Measurements from ENCODE around the gene RGS14. TPM values are rescaled to one million over a fixed set of nuclear protein-coding genes. Genes with fewer than 3 reads are reported as not detected.
"Not testable (repeated sequence)": the region's sequence is repeated elsewhere in the genome, so short reads cannot be mapped to it uniquely, and the experiment has no call there.

RGS14 gene
- total RNA-seq, 2 experiments from 2014 or later, result 34.6 to 39.2 TPM

GRCh38 chr5:177339107-177339638 is 18.6 kb upstream of the RGS14 start:
- no peak for DNase-seq
- H3K27ac Mint-ChIP-seq, result no peak overlapping the region
- H3K9me3 Mint-ChIP-seq, result no peaks in the 10 kb centered on the region
- CTCF ChIA-PET, result interaction anchor here (1.1 kb wide), 1 partner anchor 225 kb away, joined by 4 read pairs; no protein-coding TSS in a partner anchor
- H3K27me3 Mint-ChIP-seq (ENCODE audit: low read depth), result no peaks in the 10 kb centered on the region
- H3K4me3 Mint-ChIP-seq, result no peak overlapping the region
- intact Hi-C loops (cut with micrococcal nuclease), result no loop called here
- H3K36me3 Mint-ChIP-seq (ENCODE audit: low read depth), result peaks cover 23% of the 10 kb centered on the region
- H3K4me1 Mint-ChIP-seq (ENCODE audit: low read depth), result peaks cover 17% of the 10 kb centered on the region

GRCh38 chr5:177343000-177343399 is 14.7 kb upstream of the RGS14 start:
- H3K9me3 Mint-ChIP-seq; intact Hi-C loops (cut with micrococcal nuclease); H3K27ac Mint-ChIP-seq; DNase-seq; H3K4me3 Mint-ChIP-seq; H3K27me3 Mint-ChIP-seq (ENCODE audit: low read depth): not testable (repeated sequence)
- Mint-ChIP-seq H3K36me3 (ENCODE audit: low read depth) (peaks cover 18% of the 10 kb centered on the region), H3K4me1 (ENCODE audit: low read depth) (peaks cover 33% of the 10 kb centered on the region)
- CTCF ChIA-PET, result interaction anchor here (1.3 to 1.5 kb wide), 2 partner anchors 39 to 229 kb away, joined by 4 to 6 read pairs; no protein-coding TSS in a partner anchor

DNA sequence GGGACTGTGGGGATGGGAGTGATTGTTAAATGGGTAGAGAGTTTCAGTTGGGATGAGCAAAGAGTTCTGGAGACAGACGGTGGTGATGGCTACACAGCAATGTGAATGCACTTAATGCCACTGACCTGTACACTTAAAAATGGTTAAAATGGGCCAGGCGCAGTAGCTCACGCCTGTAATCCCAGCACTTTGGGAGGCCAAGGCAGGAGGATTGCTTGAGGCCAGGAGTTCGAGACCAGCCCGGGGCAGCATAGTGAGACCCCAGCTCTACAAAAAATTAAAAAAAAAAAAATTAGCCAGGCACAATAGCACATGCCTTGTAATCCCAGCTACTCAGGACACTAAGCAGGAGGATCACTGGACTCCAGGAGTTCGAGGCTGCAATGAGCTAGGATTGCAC is 13.9 kb upstream of the RGS14 start:
- H3K4me3 Mint-ChIP-seq, result no peak overlapping the region
- intact Hi-C loops (cut with micrococcal nuclease), result no loop called here
- CTCF ChIA-PET, result interaction anchor here (0.7 to 1.5 kb wide), 2 partner anchors 16 to 230 kb away, joined by 3 to 6 read pairs; no protein-coding TSS in a partner anchor
- peaks cover 18% of the 10 kb centered on the region for H3K36me3 Mint-ChIP-seq (ENCODE audit: low read depth)
- H3K27ac Mint-ChIP-seq, result no peak overlapping the region
- peaks cover 33% of the 10 kb centered on the region for H3K4me1 Mint-ChIP-seq (ENCODE audit: low read depth)
- no peak for DNase-seq
- no peaks in the 10 kb centered on the region for H3K9me3 Mint-ChIP-seq
- no peaks in the 10 kb centered on the region for H3K27me3 Mint-ChIP-seq (ENCODE audit: low read depth)

DNA sequence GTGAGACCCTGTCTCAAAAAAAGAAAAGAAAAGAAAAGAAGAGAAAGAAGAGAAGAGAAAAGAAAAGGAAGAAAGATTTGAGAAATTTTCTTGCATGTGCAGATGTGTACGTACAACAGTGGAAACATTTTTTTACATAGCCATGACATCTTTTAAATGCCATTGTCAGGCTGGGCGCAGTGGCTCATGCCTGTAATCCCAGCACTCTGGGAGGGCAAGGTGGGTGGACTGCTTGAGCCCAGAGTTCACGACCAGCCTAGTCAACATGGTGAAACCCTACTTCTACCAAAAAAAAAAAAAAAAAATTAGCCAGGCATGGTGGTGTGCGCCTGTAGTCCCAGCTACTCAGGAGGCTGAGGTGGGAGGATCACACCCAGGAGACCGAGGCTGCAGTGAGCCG is 12.8 kb upstream of the RGS14 start:
- no peak for DNase-seq
- Mint-ChIP-seq H3K27me3 (ENCODE audit: low read depth) (no peaks in the 10 kb centered on the region), H3K36me3 (ENCODE audit: low read depth) (peaks cover 14% of the 10 kb centered on the region), H3K4me3 (no peak overlapping the region), H3K4me1 (ENCODE audit: low read depth) (peaks cover 38% of the 10 kb centered on the region), H3K27ac (no peak overlapping the region), H3K9me3 (no peaks in the 10 kb centered on the region)
- intact Hi-C loops (cut with micrococcal nuclease), result no loop called here
- CTCF ChIA-PET, result interaction anchor here (0.7 to 0.9 kb wide), 2 partner anchors 21 to 26 kb away, joined by 3 to 4 read pairs; no protein-coding TSS in a partner anchor

DNA sequence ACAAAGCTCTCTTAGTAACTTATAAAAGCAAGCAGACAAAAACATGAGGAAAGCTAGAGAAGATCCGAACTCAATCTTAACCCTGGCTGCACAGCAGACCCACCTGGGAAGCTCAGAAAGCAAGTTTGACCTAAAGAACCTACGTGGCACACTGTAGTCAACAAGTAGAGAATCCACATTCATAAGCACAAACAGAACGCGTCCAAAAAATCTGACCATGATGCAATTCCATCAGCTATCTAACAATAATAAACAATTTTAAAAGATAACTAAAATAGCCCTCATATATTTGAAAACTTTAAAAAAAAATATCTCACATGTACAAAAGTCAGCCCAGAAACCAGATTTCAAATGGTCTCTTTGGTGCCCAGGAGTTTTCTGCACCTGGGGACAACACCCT is 10.9 kb upstream of the RGS14 start:
- no peak overlapping the region for H3K27ac Mint-ChIP-seq
- peaks cover 3% of the 10 kb centered on the region for H3K36me3 Mint-ChIP-seq (ENCODE audit: low read depth)
- H3K4me3 Mint-ChIP-seq, result no peak overlapping the region
- intact Hi-C loops (cut with micrococcal nuclease), result no loop called here
- peaks cover 42% of the 10 kb centered on the region for H3K4me1 Mint-ChIP-seq (ENCODE audit: low read depth)
- H3K9me3 Mint-ChIP-seq, result no peaks in the 10 kb centered on the region
- CTCF ChIA-PET, result interaction anchor here (1.0 to 2.3 kb wide), 5 partner anchors 10 to 56 kb away, joined by 3 to 8 read pairs (median 6); no protein-coding TSS in a partner anchor
- H3K27me3 Mint-ChIP-seq (ENCODE audit: low read depth), result no peaks in the 10 kb centered on the region
- DNase-seq, result no peak

DNA sequence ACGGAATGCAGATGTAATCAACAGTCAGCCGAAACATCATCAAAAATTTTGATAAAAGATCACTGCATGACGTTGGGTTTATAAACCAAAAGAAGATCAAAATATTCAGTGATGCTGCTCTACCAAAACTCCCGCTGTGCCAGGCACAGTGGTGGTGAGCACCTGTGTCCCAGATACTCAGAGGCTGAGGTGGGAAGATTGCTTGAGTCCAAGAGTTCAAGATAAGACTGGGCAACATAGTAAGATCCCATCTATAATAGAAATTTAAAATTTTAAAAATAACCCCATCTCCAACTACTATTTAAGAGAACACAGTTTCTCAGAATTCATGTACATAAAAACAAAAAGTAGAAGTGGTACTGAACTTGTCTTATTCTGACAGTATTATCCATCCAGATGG is 10.0 kb upstream of the RGS14 start:
- Mint-ChIP-seq H3K27ac (no peak overlapping the region), H3K4me1 (ENCODE audit: low read depth) (peaks cover 42% of the 10 kb centered on the region), H3K27me3 (ENCODE audit: low read depth) (no peaks in the 10 kb centered on the region), H3K4me3 (no peak overlapping the region), H3K36me3 (ENCODE audit: low read depth) (peaks cover 3% of the 10 kb centered on the region), H3K9me3 (no peaks in the 10 kb centered on the region)
- no peak for DNase-seq
- CTCF ChIA-PET, result interaction anchor here (1.6 to 2.3 kb wide), 3 partner anchors 11 to 55 kb away, joined by 3 to 8 read pairs (median 6); no protein-coding TSS in a partner anchor
- intact Hi-C loops (cut with micrococcal nuclease), result no loop called here

GRCh38 chr5:177349362-177349647 is 8.4 kb upstream of the RGS14 start:
- intact Hi-C loops (cut with micrococcal nuclease), result no loop called here
- Mint-ChIP-seq H3K4me1 (ENCODE audit: low read depth) (peaks cover 37% of the 10 kb centered on the region), H3K27me3 (ENCODE audit: low read depth) (no peaks in the 10 kb centered on the region), H3K4me3 (peak overlapping the region; percentile 95), H3K36me3 (ENCODE audit: low read depth) (peaks cover 2% of the 10 kb centered on the region), H3K9me3 (no peaks in the 10 kb centered on the region), H3K27ac (no peak overlapping the region)
- CTCF ChIA-PET, result interaction anchor here (1.0 to 1.8 kb wide), 5 partner anchors 31 to 152 kb away, joined by 3 to 8 read pairs (median 7); no protein-coding TSS in a partner anchor
- no peak for DNase-seq

GRCh38 chr5:177349762-177350161 is 8.0 kb upstream of the RGS14 start:
- intact Hi-C loops (cut with micrococcal nuclease), result loop anchor here (2.0 to 5.0 kb wide), 2 partner anchors 37 to 38 kb away; no protein-coding TSS in a partner anchor
- CTCF ChIA-PET, result interaction anchor here (1.0 to 1.8 kb wide), 5 partner anchors 12 to 152 kb away, joined by 4 to 8 read pairs (median 7); no protein-coding TSS in a partner anchor
- Mint-ChIP-seq H3K4me3 (peak overlapping the region; percentile 95), H3K27me3 (ENCODE audit: low read depth) (no peaks in the 10 kb centered on the region), H3K36me3 (ENCODE audit: low read depth) (peaks cover 2% of the 10 kb centered on the region), H3K27ac (peak overlapping the region; percentile 9), H3K4me1 (ENCODE audit: low read depth) (peaks cover 37% of the 10 kb centered on the region), H3K9me3 (no peaks in the 10 kb centered on the region)
- no peak for DNase-seq

GRCh38 chr5:177350776-177351391 is 6.8 kb upstream of the RGS14 start:
- H3K36me3 Mint-ChIP-seq (ENCODE audit: low read depth), result peaks cover 2% of the 10 kb centered on the region
- H3K27ac Mint-ChIP-seq, result peak overlapping the region; percentile 100
- CTCF ChIA-PET, result interaction anchor here (0.6 to 1.9 kb wide), 12 partner anchors 10 to 151 kb away, joined by 3 to 8 read pairs (median 4); no protein-coding TSS in a partner anchor
- intact Hi-C loops (cut with micrococcal nuclease), result loop anchor here (1.0 to 5.0 kb wide), 5 partner anchors 12 to 75 kb away; partner anchors contain the start of gene GRK6
- no peak for DNase-seq
- H3K4me1 Mint-ChIP-seq (ENCODE audit: low read depth), result peaks cover 40% of the 10 kb centered on the region
- peaks cover 6% of the 10 kb centered on the region for H3K9me3 Mint-ChIP-seq
- peak overlapping the region; percentile 95 for H3K4me3 Mint-ChIP-seq
- no peaks in the 10 kb centered on the region for H3K27me3 Mint-ChIP-seq (ENCODE audit: low read depth)

DNA sequence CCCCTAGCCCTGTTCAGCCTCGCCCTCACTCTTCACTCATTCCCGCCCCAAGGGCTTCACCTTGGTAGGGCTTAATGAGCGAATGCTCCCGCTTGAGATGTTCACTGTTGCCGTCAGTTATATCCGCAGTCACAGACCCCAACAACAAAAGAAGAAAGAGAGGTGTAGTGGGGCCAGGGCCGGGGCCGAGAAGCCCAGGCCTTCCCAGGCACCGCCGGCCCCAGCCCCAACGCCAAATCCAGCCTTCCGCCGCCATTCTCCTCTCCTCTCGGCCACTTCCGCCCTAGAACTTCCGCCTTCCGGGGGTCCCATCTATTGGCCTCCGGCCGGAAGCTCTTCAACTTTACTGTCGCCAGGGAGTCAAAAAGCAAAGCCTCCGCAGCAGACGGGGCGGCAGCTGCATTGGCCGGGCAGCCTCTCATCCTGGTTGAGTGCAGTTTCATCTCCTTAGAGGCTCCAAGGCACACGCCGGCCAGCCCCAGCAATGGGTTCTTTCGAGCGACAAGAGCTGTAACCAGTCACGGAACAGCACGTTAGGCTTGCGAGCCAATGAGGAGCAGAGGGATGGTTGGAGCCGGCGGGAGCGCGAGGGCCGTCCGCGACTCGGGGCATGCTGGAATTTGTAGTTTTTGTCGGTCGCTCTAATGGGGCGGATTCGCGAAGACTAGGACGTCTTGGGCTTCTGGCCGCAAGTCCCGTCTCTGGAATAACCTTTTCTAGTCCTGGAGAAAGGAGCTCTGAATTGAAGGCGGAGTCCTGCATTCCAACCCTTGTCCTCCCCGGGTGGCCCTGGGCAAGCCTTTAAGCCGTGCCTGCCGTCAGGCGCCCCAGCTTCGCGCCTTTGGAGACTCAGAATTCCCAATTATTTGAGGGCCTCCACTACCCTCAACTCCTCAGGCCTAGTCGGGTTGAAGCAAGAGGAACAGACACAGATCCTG is 6.1 kb upstream of the RGS14 start, which contains the start of gene LMAN2:
Gene LMAN2, minus strand, starts transcription at position 277 of the 938 bp plus-strand sequence. Its CDS starts 21 bp downstream, at position 256.
- H3K36me3 Mint-ChIP-seq (ENCODE audit: low read depth), result peaks cover 2% of the 10 kb centered on the region
- CTCF ChIA-PET, result interaction anchor here (0.7 to 1.9 kb wide), 13 partner anchors 10 to 606 kb away, joined by 3 to 8 read pairs (median 3); no protein-coding TSS in a partner anchor
- peak within 1 kb of the TSS; percentile 95 for H3K4me3 Mint-ChIP-seq
- H3K27me3 Mint-ChIP-seq (ENCODE audit: low read depth), result no peaks in the 10 kb centered on the region
- intact Hi-C loops (cut with micrococcal nuclease), result loop anchor here (1.0 to 5.0 kb wide), 5 partner anchors 12 to 75 kb away; partner anchors contain the start of gene GRK6
- peak within 1 kb of the TSS; percentile 100 for H3K27ac Mint-ChIP-seq
- peak; percentile 96 for DNase-seq
- peaks cover 7% of the 10 kb centered on the region for H3K9me3 Mint-ChIP-seq
- peaks cover 43% of the 10 kb centered on the region for H3K4me1 Mint-ChIP-seq (ENCODE audit: low read depth)

DNA sequence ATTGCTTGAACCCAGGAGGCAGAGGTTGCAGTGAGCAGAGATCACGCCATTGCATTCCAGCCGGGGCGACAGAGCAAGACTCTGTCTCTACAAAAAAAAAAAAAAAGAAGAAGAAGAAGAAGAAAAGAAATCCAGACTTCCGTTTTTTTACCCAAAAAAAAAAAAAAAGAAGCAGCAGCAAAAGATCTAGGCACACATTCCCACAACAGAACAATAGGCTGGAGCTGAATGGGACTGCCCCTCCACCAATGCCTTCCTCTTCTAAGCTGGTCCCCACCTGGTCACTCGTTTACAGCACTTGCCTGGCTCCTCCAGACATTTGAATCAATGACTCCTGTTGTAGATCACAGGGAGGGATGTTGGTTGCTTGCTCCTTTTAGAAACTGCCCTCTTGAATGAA is 4.6 kb upstream of the RGS14 start:
- H3K27me3 Mint-ChIP-seq (ENCODE audit: low read depth), result no peaks in the 10 kb centered on the region

More for the DNA sequence above, 4.6 kb upstream of the RGS14 start:
- no peak overlapping the region for H3K4me3 Mint-ChIP-seq
- CTCF ChIA-PET, result interaction anchor here (0.9 to 1.2 kb wide), 2 partner anchors 14 to 38 kb away, joined by 3 read pairs; no protein-coding TSS in a partner anchor
- no peak for DNase-seq
- H3K27ac Mint-ChIP-seq, result no peak overlapping the region
- peaks cover 42% of the 10 kb centered on the region for H3K4me1 Mint-ChIP-seq (ENCODE audit: low read depth)
- peaks cover 7% of the 10 kb centered on the region for H3K9me3 Mint-ChIP-seq
- no peaks in the 10 kb centered on the region for H3K36me3 Mint-ChIP-seq (ENCODE audit: low read depth)
- intact Hi-C loops (cut with micrococcal nuclease), result loop anchor here (5.0 kb wide), 1 partner anchor 34 kb away; no protein-coding TSS in a partner anchor

All from activated naive CD4-positive, alpha-beta T cell treated with anti-CD3 and anti-CD28 coated beads for 36 hours (primary cell).